Osteoblast (primary cell): ENCODE measurements around the gene ZNF785. TPM values are rescaled to one million over a fixed set of nuclear protein-coding genes. Genes with fewer than 3 reads are reported as not detected.

ENCODE experiments used
- DNase-seq: peaks from one replicate; pipeline ENCODE4 v3.0.0; 2011; ENCODE audit warnings: low spot score, mixed read lengths; ENCODE audit not compliant: insufficient read length; ENCODE audit errors: missing footprints
- H2AFZ ChIP-seq: 2 replicates; pipeline ENCODE4 v1.6.0; 2011; ENCODE audit warnings: mild to moderate bottlenecking, low read length
- H3K27ac ChIP-seq: 2 replicates; pipeline ENCODE4 v1.5.1; 2011; ENCODE audit warnings: mild to moderate bottlenecking, low read depth, low read length, moderate library complexity
- H3K27me3 ChIP-seq: 2 replicates; pipeline ENCODE4 v1.6.0; 2012; ENCODE audit warnings: mild to moderate bottlenecking, control low read depth, inconsistent platforms, low read length, moderate library complexity; ENCODE audit not compliant: insufficient read depth
- H3K36me3 ChIP-seq: 2 replicates; pipeline ENCODE4 v1.5.1; 2011; ENCODE audit warnings: mild to moderate bottlenecking, low read length, control low read depth, moderate library complexity; ENCODE audit not compliant: insufficient read depth
- H3K4me1 ChIP-seq: 2 replicates; pipeline ENCODE4 v1.5.1; 2011; ENCODE audit warnings: mild to moderate bottlenecking, low read length, control low read depth, moderate library complexity; ENCODE audit not compliant: insufficient read depth
- H3K4me2 ChIP-seq: 2 replicates; pipeline ENCODE4 v1.6.0; 2011; ENCODE audit warnings: mild to moderate bottlenecking, low read length; ENCODE audit not compliant: insufficient read depth
- H3K4me3 ChIP-seq: fragments of 200-600 bp; sonication (generic); 3 replicates; pipeline ENCODE4 v1.5.1; 2012; ENCODE audit warnings: mild to moderate bottlenecking, low read length, inconsistent platforms; ENCODE audit not compliant: insufficient read depth
- H3K79me2 ChIP-seq: 2 replicates; pipeline ENCODE4 v1.6.0; 2012; ENCODE audit warnings: mild to moderate bottlenecking, low read length, control low read depth, inconsistent platforms; ENCODE audit not compliant: insufficient read depth
- H3K9me3 ChIP-seq: 2 replicates; pipeline ENCODE4 v1.5.1; 2011; ENCODE audit warnings: low read depth, low read length, control low read depth
- H4K20me1 ChIP-seq: 2 replicates; pipeline ENCODE4 v1.6.0; 2012; ENCODE audit warnings: mild to moderate bottlenecking, low read length, control low read depth; ENCODE audit not compliant: insufficient read depth
- CTCF ChIP-seq: IDR thresholded peaks from 2 replicates; pipeline ENCODE4 v1.5.1; 2011; ENCODE audit warnings: mild to moderate bottlenecking, low read depth, low read length, moderate library complexity; ENCODE audit errors: extremely low read depth
- total RNA-seq: library from RNA; depleted of rRNA; stranded (reverse); fragments of >200 nt; gene quantifications from 2 replicates; pipeline ENCODE4 v1.2.3, GENCODE V29; 2012

The ZNF785 gene
- total RNA-seq, 1 donor: 13.4 TPM

DNA sequence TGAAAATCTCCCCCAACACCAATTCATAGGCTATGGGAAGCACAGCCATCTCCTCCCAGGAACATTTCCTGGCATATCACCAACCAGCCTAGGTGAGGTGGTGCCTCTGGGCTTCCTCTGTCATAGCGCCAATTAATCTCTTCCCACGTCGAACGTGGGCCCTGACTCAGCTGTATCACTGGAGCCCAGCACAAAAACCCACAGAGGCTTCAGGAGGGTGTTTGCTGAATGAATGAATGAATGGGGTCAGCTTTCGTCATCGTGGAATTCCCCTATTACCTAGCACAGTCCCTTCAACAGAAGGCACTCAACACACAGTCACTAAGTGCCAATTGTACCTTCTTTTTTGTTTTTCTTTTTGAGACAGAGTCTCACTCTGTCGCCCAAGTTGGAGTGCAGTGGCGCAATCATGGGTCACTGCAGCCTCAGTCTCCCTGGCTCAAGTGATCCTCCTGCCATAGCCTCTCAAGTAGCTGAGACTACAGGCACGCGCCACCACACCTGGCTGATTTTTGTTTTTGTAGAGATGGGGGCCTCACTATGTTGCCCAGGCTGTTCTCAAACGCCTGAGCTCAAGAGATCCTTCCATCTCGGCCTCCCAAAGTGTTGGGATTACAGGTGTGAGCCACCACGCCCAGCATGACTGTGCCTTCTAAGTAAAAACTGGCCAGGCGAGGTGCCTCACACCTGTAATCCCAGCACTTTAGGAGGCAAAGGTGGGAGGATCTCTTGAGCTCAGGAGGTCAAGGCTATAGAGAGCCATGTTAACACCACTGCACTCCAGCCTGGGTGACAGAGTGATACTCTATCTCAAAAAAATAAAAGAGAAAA is 18.1 kb downstream of the ZNF785 start:
- Histone ChIP-seq H3K27me3 (no peaks in the 10 kb centered on the region), H3K4me3 (no peak overlapping the region), H2AFZ (no peak overlapping the region), H3K36me3 (no peaks in the 10 kb centered on the region), H3K4me1 (peaks cover 18% of the 10 kb centered on the region), H4K20me1 (no peaks in the 10 kb centered on the region), H3K4me2 (no peak overlapping the region), H3K9me3 (no peaks in the 10 kb centered on the region), H3K79me2 (no peaks in the 10 kb centered on the region), H3K27ac (peak overlapping the region; percentile 68)
- DNase-seq: no peak
- TF ChIP-seq CTCF: no peak

DNA sequence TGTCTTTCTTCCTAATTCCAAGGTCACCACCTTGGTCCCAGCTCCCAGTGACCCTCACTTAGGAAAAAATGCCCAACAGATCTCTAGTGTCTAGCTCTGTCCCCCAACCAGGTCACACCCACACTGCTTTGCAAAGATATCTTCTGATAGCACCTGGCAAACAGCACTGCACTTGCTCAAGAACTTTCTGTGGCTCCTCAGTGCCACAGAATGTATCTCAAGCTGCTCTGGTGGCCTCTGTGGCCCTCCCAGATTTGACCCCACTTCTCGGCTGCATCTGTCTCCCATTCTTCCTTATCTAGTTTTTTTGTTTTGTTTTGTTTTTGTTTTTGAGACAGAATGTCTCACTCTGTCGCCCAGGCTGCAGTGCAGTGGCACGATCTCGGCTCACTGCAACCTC is 19.0 kb downstream of the ZNF785 start:
- no peak for TF ChIP-seq CTCF
- H2AFZ ChIP-seq: no peak overlapping the region

GRCh38 chr16:30565984-30566383 is 19.5 kb downstream of the ZNF785 start:
- Histone ChIP-seq H3K36me3 (no peaks in the 10 kb centered on the region), H3K79me2 (no peaks in the 10 kb centered on the region), H3K4me2 (no peak overlapping the region), H3K27ac (no peak overlapping the region), H2AFZ (no peak overlapping the region), H3K9me3 (no peaks in the 10 kb centered on the region), H3K27me3 (no peaks in the 10 kb centered on the region), H3K4me1 (peaks cover 12% of the 10 kb centered on the region), H4K20me1 (no peaks in the 10 kb centered on the region), H3K4me3 (no peak overlapping the region)
- TF ChIP-seq CTCF: no peak
- no peak for DNase-seq

More for the DNA sequence above, 19.0 kb downstream of the ZNF785 start:
- peaks cover 14% of the 10 kb centered on the region for H3K4me1 ChIP-seq
- no peaks in the 10 kb centered on the region for H4K20me1 ChIP-seq
- no peaks in the 10 kb centered on the region for H3K79me2 ChIP-seq
- no peak overlapping the region for H3K4me3 ChIP-seq
- H3K27ac ChIP-seq: no peak overlapping the region
- H3K9me3 ChIP-seq: no peaks in the 10 kb centered on the region
- H3K36me3 ChIP-seq: no peaks in the 10 kb centered on the region
- DNase-seq: no peak
- H3K4me2 ChIP-seq: no peak overlapping the region
- H3K27me3 ChIP-seq: no peaks in the 10 kb centered on the region

DNA sequence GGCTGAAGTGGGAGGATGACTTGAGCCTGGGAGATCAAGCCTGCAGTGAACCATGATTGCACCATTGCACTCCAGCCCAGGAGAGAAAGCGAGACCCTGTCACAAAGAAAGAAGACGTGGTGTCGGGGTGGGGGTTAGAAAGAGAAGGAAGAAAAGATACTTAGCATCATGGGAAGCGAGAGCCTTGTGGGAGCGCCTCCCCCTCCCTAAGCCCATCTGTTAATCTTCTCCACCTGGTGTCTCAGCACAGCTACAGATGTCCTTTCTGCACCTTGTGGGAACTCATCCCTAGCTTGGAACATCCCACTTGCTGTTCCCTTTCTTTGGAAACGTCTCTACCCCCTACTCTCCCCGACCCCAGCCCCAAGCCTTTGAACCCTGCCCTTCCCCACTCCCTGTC is 20.0 kb downstream of the ZNF785 start:
- Histone ChIP-seq H3K4me2 (no peak overlapping the region), H3K27me3 (no peaks in the 10 kb centered on the region), H3K36me3 (no peaks in the 10 kb centered on the region), H3K9me3 (no peaks in the 10 kb centered on the region), H2AFZ (no peak overlapping the region), H4K20me1 (no peaks in the 10 kb centered on the region), H3K4me1 (peaks cover 9% of the 10 kb centered on the region), H3K4me3 (no peak overlapping the region), H3K79me2 (no peaks in the 10 kb centered on the region), H3K27ac (no peak overlapping the region)
- TF ChIP-seq CTCF: no peak
- DNase-seq: no peak
